Kidney epithelial cell (primary cell): ENCODE results near the gene TTLL12. TPM values are rescaled to one million over a fixed set of nuclear protein-coding genes. Genes with fewer than 3 reads are reported as not detected.

Experiments
- DNase-seq: peaks from one replicate; pipeline ENCODE4 v3.0.0-alpha.2; 2010; ENCODE audit warnings: low read depth
- H3K27me3 ChIP-seq: 2 replicates; pipeline ENCODE4 v1.6.0; 2011; ENCODE audit warnings: low read length; ENCODE audit not compliant: control insufficient read depth, insufficient read depth
- H3K36me3 ChIP-seq: 2 replicates; pipeline ENCODE4 v1.5.1; 2011; ENCODE audit warnings: low read length; ENCODE audit not compliant: control insufficient read depth, insufficient read depth
- H3K4me3 ChIP-seq: 2 replicates; pipeline ENCODE4 v1.5.1; 2011; ENCODE audit warnings: low read depth, mild to moderate bottlenecking, control low read depth, low read length
- total RNA-seq: library from RNA; depleted of rRNA; stranded (reverse); fragments of >200 nt; gene quantifications from 2 replicates; pipeline ENCODE4 v1.2.3, GENCODE V29; 2015
- TF ChIP-seq, protein P1 (sequence below): IDR thresholded peaks from 2 replicates; pipeline ENCODE4 v1.5.1; 2011; ENCODE audit warnings: mild to moderate bottlenecking, moderate library complexity, low read length, control low read depth, inconsistent platforms; ENCODE audit not compliant: insufficient read depth, poor library complexity, severe bottlenecking

Gene TTLL12
- total RNA-seq, 1 donor from 2014 or later, result 46.2 TPM

DNA sequence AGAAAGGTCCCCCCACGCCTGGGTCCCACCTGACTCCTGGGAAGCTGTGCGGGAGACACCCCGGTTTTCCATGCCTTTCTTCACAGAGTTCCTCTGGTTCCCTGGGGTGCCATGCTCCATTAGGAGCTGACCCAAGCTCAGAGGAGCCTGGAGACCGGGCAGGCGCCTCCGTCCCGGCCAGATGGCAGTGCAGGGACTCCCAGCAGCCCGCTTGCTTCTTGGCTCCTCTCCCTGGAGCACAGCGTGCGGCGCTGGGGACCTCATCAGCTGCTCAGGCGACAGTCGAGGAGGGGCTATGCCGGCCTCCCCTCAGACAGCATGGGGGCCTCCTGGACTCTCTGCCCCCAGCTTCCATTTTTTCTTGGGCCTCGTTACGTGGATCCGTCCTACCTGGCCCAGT, 13.1 kb upstream of the TTLL12 start:
- Histone ChIP-seq H3K4me3 (no peak overlapping the region), H3K27me3 (peaks cover 6% of the 10 kb centered on the region), H3K36me3 (no peaks in the 10 kb centered on the region)
- TF ChIP-seq, protein P1, sequence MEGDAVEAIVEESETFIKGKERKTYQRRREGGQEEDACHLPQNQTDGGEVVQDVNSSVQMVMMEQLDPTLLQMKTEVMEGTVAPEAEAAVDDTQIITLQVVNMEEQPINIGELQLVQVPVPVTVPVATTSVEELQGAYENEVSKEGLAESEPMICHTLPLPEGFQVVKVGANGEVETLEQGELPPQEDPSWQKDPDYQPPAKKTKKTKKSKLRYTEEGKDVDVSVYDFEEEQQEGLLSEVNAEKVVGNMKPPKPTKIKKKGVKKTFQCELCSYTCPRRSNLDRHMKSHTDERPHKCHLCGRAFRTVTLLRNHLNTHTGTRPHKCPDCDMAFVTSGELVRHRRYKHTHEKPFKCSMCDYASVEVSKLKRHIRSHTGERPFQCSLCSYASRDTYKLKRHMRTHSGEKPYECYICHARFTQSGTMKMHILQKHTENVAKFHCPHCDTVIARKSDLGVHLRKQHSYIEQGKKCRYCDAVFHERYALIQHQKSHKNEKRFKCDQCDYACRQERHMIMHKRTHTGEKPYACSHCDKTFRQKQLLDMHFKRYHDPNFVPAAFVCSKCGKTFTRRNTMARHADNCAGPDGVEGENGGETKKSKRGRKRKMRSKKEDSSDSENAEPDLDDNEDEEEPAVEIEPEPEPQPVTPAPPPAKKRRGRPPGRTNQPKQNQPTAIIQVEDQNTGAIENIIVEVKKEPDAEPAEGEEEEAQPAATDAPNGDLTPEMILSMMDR, result no peak
- no peak for DNase-seq

DNA sequence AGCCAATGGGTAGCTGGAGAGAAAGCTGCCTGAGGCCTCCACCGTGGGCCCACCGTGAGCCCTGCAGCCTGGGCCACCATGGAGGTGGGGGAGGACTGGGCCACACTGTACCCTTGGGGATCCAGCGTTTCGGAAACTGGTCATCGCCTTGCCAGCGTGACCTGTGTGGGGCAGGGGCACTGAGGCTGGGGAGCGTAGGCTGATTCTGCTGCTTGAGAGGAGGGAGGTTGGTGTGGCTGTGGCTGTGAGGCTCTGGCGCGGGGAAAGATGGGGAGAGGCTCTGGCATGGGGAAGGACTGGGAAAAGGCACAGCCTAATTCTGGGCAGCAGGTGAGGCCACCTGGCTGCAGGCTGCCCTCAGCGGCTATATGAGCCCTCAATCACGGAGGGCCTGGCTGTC, 12.6 kb upstream of the TTLL12 start:
- Histone ChIP-seq H3K4me3 (no peak overlapping the region), H3K36me3 (no peaks in the 10 kb centered on the region), H3K27me3 (peaks cover 6% of the 10 kb centered on the region)
- DNase-seq, result no peak
- TF ChIP-seq, protein P1, result no peak

DNA sequence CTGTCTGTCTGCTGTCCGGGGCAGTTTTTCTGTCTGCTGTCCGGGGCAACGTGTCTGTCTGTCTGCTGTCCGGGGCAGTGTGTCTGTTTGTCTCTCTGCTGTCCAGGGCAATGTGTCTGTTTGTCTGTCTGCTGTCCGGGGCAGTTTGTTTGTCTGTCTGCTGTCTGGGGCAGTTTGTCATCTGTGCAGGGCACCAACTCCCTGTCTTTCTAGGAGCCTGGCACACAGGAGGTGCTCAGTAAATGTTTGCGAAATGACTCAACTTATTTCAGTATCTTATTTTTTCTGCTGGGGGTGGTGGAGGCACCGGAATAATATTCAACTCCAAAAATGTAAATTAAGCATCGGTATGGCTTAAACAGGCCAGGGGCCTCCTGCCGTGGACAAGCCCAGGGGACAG, 12.0 kb upstream of the TTLL12 start:
- no peaks in the 10 kb centered on the region for H3K36me3 ChIP-seq
- peaks cover 6% of the 10 kb centered on the region for H3K27me3 ChIP-seq
- DNase-seq, result no peak
- TF ChIP-seq, protein P1, result no peak
- H3K4me3 ChIP-seq, result no peak overlapping the region

DNA sequence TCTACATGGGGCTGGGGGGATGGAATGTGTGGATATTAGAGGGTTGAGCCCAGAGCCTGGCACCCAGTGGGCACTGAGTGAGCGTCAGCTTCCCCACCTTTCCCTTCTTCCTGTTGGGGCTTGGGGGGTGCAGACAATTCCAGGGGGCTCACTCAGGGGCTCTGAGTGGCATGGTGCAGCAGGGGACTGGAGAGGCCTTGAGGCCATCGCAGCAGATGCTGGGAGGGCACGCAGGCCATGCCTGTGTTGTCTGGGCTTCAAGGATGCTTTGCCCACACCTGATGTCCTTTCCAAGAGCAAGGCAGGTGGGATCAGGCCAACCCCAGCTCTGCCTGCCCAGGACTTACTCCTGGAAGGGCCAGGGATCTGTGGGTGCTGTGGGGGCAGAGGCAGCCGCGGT, 11.2 kb upstream of the TTLL12 start:
- H3K36me3 ChIP-seq, result no peaks in the 10 kb centered on the region
- peaks cover 6% of the 10 kb centered on the region for H3K27me3 ChIP-seq
- TF ChIP-seq, protein P1, result no peak
- no peak for DNase-seq
- H3K4me3 ChIP-seq, result no peak overlapping the region

DNA sequence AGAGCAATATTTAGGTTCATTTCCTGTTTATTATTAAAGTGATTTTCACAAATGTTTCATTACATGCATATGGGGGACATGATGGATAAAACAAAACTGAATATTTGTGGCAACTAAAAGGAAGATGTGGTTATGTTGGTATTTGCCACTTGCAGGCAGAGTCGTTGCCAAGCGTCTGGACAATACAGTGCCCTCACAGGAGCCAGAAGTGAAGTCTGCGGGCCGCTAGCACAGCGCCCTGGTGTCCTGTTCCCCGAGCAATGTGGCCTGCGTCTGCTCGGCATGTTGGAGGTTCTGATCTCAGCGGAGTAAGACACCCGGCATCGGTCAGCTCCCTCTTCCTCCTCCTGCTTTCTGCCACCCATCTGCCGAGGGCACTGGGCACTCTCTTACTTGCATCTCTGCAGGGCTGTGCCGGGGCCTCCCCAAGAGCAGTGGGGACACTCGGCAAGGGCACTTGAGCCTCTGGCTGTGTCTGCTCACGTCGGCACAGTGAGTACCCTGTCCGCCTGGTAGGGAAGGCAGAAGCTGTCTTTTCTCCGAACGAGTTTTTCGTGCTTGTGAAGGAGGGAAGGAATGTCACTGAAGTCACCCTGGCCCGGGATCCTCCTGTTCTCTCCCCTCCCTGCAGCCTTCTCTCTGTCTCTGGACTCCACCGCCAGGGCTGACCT, 10.5 kb upstream of the TTLL12 start:
- H3K4me3 ChIP-seq, result no peak overlapping the region
- no peaks in the 10 kb centered on the region for H3K36me3 ChIP-seq
- TF ChIP-seq, protein P1, result no peak
- peaks cover 6% of the 10 kb centered on the region for H3K27me3 ChIP-seq
- no peak for DNase-seq

DNA sequence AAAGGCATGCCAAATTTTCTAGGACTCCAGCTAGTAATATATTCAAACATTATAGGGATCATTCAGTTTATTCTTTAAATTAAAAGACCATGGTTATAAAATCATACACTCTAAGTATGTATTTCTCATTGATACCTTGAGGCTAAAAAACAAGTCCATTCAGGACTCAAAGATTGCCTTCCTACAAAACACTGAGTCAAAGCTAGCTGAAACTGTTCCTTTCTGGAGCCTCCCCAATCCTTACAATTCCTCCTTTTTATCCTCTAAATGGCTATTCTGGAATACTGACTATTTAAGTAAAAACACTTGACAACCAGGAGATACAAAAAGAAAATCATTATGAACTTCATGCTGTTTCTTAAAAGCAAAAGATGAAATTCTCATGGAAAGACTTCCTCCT, 4.9 kb upstream of the TTLL12 start:
- Histone ChIP-seq H3K36me3 (no peaks in the 10 kb centered on the region), H3K27me3 (no peaks in the 10 kb centered on the region), H3K4me3 (no peak overlapping the region)
- DNase-seq, result no peak
- TF ChIP-seq, protein P1, result no peak
